Neuronal stem cell (in vitro differentiated cells): ENCODE data around the gene SPAG16.

Experiments
- DNase-seq: peaks from one replicate; pipeline ENCODE4 v3.0.0-alpha.2; 2013; ENCODE audit warnings: low spot score
- H2AFZ ChIP-seq: one replicate; pipeline ENCODE4 v1.6.1; 2013; ENCODE audit warnings: mild to moderate bottlenecking, low read length, inconsistent platforms
- H2AK5ac ChIP-seq: 2 replicates; pipeline ENCODE4 v1.6.1; 2013; ENCODE audit warnings: low read depth, mild to moderate bottlenecking, inconsistent platforms, low read length, moderate library complexity, mixed read lengths
- H2BK120ac ChIP-seq: 2 replicates; pipeline ENCODE4 v1.6.1; 2013; ENCODE audit warnings: low read depth, mild to moderate bottlenecking, inconsistent platforms, low read length, moderate library complexity, mixed read lengths
- H2BK12ac ChIP-seq: one replicate; pipeline ENCODE4 v1.6.1; 2013; ENCODE audit warnings: low read length, inconsistent platforms
- H2BK15ac ChIP-seq: 2 replicates; pipeline ENCODE4 v1.6.1; 2013; ENCODE audit warnings: mild to moderate bottlenecking, low read length, inconsistent platforms, mixed read lengths
- H2BK5ac ChIP-seq: one replicate; pipeline ENCODE4 v1.6.1; 2013; ENCODE audit warnings: inconsistent platforms, mild to moderate bottlenecking, low read length, moderate library complexity
- H3K14ac ChIP-seq: one replicate; pipeline ENCODE4 v1.6.1; 2013; ENCODE audit warnings: low read length, inconsistent platforms
- H3K18ac ChIP-seq: 2 replicates; pipeline ENCODE4 v1.6.1; 2013; ENCODE audit warnings: low read length, inconsistent platforms
- H3K23ac ChIP-seq: 2 replicates; pipeline ENCODE4 v1.6.1; 2013; ENCODE audit warnings: low read depth, mild to moderate bottlenecking, mixed read lengths, low read length, inconsistent platforms; ENCODE audit not compliant: poor library complexity
- H3K27ac ChIP-seq: replicated peaks from 3 replicates; pipeline ENCODE4 v1.5.1; 2013; ENCODE audit warnings: low read length, inconsistent platforms
- H3K27me3 ChIP-seq, 3 experiments: 2 replicates each; pipeline ENCODE4 v1.6.1; 2013; ENCODE audit warnings: low read length in 3 of 3, mild to moderate bottlenecking in 2 of 3, inconsistent platforms in 1 of 3, low read depth in 1 of 3, mixed read lengths in 1 of 3, moderate library complexity in 1 of 3; ENCODE audit not compliant: control insufficient read depth in 3 of 3, insufficient read depth in 3 of 3
- H3K36me3 ChIP-seq, 2 donors: replicated peaks in 1 of 2; 2 replicates each; pipeline ENCODE4 v1.6.1; 2013; ENCODE audit warnings: low read length in 2 of 2; ENCODE audit not compliant: control insufficient read depth in 2 of 2, insufficient read depth in 2 of 2
- H3K4ac ChIP-seq: 2 replicates; pipeline ENCODE4 v1.6.1; 2013; ENCODE audit warnings: inconsistent platforms, mild to moderate bottlenecking, low read length, moderate library complexity
- H3K4me1 ChIP-seq, 2 donors: 1 replicate in 1 of 2; 2 replicates in 1 of 2; pipeline ENCODE4 v1.6.1; 2013; ENCODE audit warnings: low read length in 2 of 2, low read depth in 1 of 2; ENCODE audit not compliant: control insufficient read depth in 2 of 2, insufficient read depth in 1 of 2
- H3K4me2 ChIP-seq: one replicate; pipeline ENCODE4 v1.6.1; 2013; ENCODE audit warnings: mild to moderate bottlenecking, low read length, inconsistent platforms; ENCODE audit not compliant: insufficient read depth, poor library complexity, severe bottlenecking
- H3K4me3 ChIP-seq, 2 donors: 2 replicates each; pipeline ENCODE4 v1.5.1; 2013; ENCODE audit warnings: low read length in 2 of 2, mild to moderate bottlenecking in 2 of 2, inconsistent platforms in 1 of 2, moderate library complexity in 1 of 2
- H3K79me1 ChIP-seq: one replicate; pipeline ENCODE4 v1.6.1; 2013; ENCODE audit warnings: low read depth, mild to moderate bottlenecking, inconsistent platforms, low read length, moderate library complexity
- H3K9ac ChIP-seq: one replicate; pipeline ENCODE4 v1.6.1; 2013; ENCODE audit warnings: mild to moderate bottlenecking, low read depth, low read length, inconsistent platforms; ENCODE audit not compliant: poor library complexity
- H3K9me3 ChIP-seq, 2 donors: replicated peaks in 1 of 2; 2 replicates each; pipeline versions ENCODE3 to v1.6.1; 2013; ENCODE audit warnings: low read length in 2 of 2, mild to moderate bottlenecking in 2 of 2, inconsistent platforms in 1 of 2, low read depth in 1 of 2, mixed read lengths in 1 of 2, moderate library complexity in 1 of 2; ENCODE audit not compliant: control insufficient read depth in 2 of 2, insufficient read depth in 1 of 2
- H4K8ac ChIP-seq: one replicate; pipeline ENCODE4 v1.6.1; 2013; ENCODE audit warnings: low read depth, mild to moderate bottlenecking, inconsistent platforms, low read length, moderate library complexity
- H4K91ac ChIP-seq: one replicate; pipeline ENCODE4 v1.6.1; 2013; ENCODE audit warnings: low read length, low read depth, mild to moderate bottlenecking, inconsistent platforms; ENCODE audit not compliant: poor library complexity
- WGBS, 2 donors: extraction: QIAGEN DNeasy Blood & Tissue Kit; methylation state at CpG; one replicate each; pipeline ENCODE4 v1.1.7; 2013; ENCODE audit warnings: missing lambda C conversion rate in 2 of 2, mixed read lengths in 1 of 2; ENCODE audit not compliant: insufficient read length in 2 of 2, insufficient replicate concordance in 1 of 2; ENCODE audit errors: extremely low coverage in 2 of 2; 5-methylcytosine and 5-hydroxymethylcytosine counted together

The SPAG16 gene

DNA sequence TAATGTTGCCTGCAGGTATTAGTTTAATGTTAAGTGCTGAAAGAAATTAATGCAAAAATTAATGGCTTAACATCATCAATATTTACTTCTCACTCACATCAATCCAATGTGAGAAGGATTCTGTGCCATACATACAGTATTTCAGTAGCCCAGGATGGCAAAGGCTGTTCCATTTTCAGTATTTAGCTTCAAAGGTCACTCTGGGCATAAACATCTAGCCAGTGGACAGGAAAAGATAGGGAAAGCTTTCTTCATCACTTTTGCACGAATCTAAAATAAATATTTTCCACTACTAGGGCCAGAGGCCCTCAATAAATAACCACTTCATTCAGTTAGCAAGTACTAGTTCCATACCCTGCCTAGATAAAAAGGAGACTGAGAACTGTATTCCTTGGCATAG lies 890.3 kb downstream of the SPAG16 start:
- Histone ChIP-seq H3K4me1 (no peaks in the 10 kb centered on the region), H3K27ac (no peak overlapping the region), H3K14ac (no peak overlapping the region), H4K8ac (no peak overlapping the region), H4K91ac (no peak overlapping the region), H3K27me3 (no peaks in the 10 kb centered on the region), H2BK120ac (no peak overlapping the region), H3K4me2 (no peak overlapping the region), H3K23ac (no peak overlapping the region), H2AK5ac (no peak overlapping the region), H2BK12ac (no peak overlapping the region), H3K9me3 (no peaks in the 10 kb centered on the region), H2AFZ (no peak overlapping the region), H2BK5ac (no peak overlapping the region), H3K4ac (no peak overlapping the region), H2BK15ac (no peak overlapping the region), H3K79me1 (no peaks in the 10 kb centered on the region), H3K18ac (no peak overlapping the region), H3K36me3 (no peaks in the 10 kb centered on the region), H3K4me3 (no peak overlapping the region), H3K9ac (no peak overlapping the region)
- no CpG with 5 or more reads among the region's 1 CpG for WGBS, 2 donors
- no peak for DNase-seq

DNA sequence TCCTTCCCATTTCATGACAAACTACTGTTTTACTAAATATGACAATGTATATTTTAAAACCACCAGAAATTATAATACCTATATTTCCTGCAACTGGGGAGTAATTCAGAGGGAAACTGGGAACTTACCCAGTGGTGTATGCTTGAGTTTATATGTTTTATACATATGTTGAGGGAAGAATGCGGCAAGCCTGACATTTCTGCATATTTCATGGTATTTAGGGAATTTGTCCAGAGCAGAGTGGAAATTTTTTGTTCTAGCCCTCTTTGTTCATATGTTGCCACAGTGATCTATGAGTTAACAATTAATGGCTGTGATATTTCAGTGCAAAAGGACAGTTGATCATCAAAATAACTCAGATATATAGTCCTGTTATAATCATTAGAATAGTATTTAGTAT lies 895.8 kb downstream of the SPAG16 start:
- no peak overlapping the region for H2BK12ac ChIP-seq
- no peaks in the 10 kb centered on the region for H3K79me1 ChIP-seq
- H4K91ac ChIP-seq, result no peak overlapping the region
- H2AFZ ChIP-seq, result no peak overlapping the region
- no peaks in the 10 kb centered on the region for H3K9me3 ChIP-seq
- no peaks in the 10 kb centered on the region for H3K36me3 ChIP-seq
- H3K14ac ChIP-seq, result no peak overlapping the region
- H3K4me3 ChIP-seq, result no peak overlapping the region
- WGBS, 2 donors, result no CpG with 5 or more reads among the region's 1 CpG
- no peak overlapping the region for H3K27ac ChIP-seq
- no peak overlapping the region for H3K4ac ChIP-seq
- no peak overlapping the region for H4K8ac ChIP-seq
- H3K9ac ChIP-seq, result no peak overlapping the region
- no peak overlapping the region for H2BK5ac ChIP-seq
- H3K4me1 ChIP-seq, result peaks cover 0 to 4% of the 10 kb centered on the region in 2 donors
- no peak overlapping the region for H2BK120ac ChIP-seq
- no peaks in the 10 kb centered on the region for H3K27me3 ChIP-seq
- H3K4me2 ChIP-seq, result no peak overlapping the region
- no peak overlapping the region for H3K18ac ChIP-seq
- H2BK15ac ChIP-seq, result no peak overlapping the region
- no peak overlapping the region for H2AK5ac ChIP-seq
- no peak overlapping the region for H3K23ac ChIP-seq
- no peak for DNase-seq

DNA sequence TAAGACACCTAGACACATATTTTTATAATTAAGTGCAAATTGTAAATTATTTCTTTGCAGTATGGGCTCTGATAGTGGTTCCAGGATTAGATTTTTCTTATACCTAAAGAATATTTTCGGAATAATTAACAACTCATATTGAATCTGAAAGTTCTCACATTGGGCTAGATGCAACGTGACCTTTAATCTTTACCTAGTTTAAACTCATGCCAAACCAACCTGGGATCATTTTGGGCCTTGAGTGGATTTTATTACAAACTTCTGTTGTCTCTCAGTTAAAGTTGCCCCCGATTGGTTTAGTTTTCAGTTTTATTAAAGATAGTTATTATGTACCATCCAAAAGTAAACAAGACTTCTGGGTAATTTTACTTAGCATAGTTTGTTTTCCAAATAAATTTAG lies 896.4 kb downstream of the SPAG16 start:
- H2AFZ ChIP-seq, result no peak overlapping the region

GRCh38 chr2:214184461-214184860 lies 900.2 kb downstream of the SPAG16 start:
- no CpG with 5 or more reads among the region's 2 CpGs for WGBS, 2 donors
- H2AFZ ChIP-seq, result no peak overlapping the region
- no peak overlapping the region for H2BK15ac ChIP-seq
- H3K4me1 ChIP-seq, result peaks cover 0 to 4% of the 10 kb centered on the region in 2 donors
- no peaks in the 10 kb centered on the region for H3K27me3 ChIP-seq
- H2AK5ac ChIP-seq, result no peak overlapping the region
- no peaks in the 10 kb centered on the region for H3K36me3 ChIP-seq
- no peak overlapping the region for H2BK120ac ChIP-seq
- H3K79me1 ChIP-seq, result no peaks in the 10 kb centered on the region
- H2BK12ac ChIP-seq, result no peak overlapping the region
- H4K8ac ChIP-seq, result no peak overlapping the region
- H4K91ac ChIP-seq, result no peak overlapping the region
- no peak overlapping the region for H3K27ac ChIP-seq
- H3K9me3 ChIP-seq, result no peaks in the 10 kb centered on the region
- no peak overlapping the region for H3K18ac ChIP-seq
- H3K4ac ChIP-seq, result no peak overlapping the region
- DNase-seq, result no peak
- no peak overlapping the region for H3K14ac ChIP-seq
- H3K4me2 ChIP-seq, result no peak overlapping the region
- H3K23ac ChIP-seq, result no peak overlapping the region
- no peak overlapping the region for H3K4me3 ChIP-seq
- H2BK5ac ChIP-seq, result no peak overlapping the region
- H3K9ac ChIP-seq, result no peak overlapping the region

More for the DNA sequence above, 896.4 kb downstream of the SPAG16 start:
- H3K79me1 ChIP-seq, result no peaks in the 10 kb centered on the region
- no peak overlapping the region for H2BK15ac ChIP-seq
- no peak overlapping the region for H3K9ac ChIP-seq
- no peak overlapping the region for H3K14ac ChIP-seq
- H3K4me2 ChIP-seq, result no peak overlapping the region
- no peaks in the 10 kb centered on the region for H3K36me3 ChIP-seq
- H3K4me3 ChIP-seq, result no peak overlapping the region
- H4K91ac ChIP-seq, result no peak overlapping the region
- H3K27ac ChIP-seq, result no peak overlapping the region
- H3K18ac ChIP-seq, result no peak overlapping the region
- no peak overlapping the region for H2AK5ac ChIP-seq
- no CpG with 5 or more reads among the region's 3 CpGs for WGBS, 2 donors
- H2BK5ac ChIP-seq, result no peak overlapping the region
- no peak overlapping the region for H3K23ac ChIP-seq
- H3K27me3 ChIP-seq, result no peaks in the 10 kb centered on the region
- peaks cover 0 to 4% of the 10 kb centered on the region in 2 donors for H3K4me1 ChIP-seq
- no peak overlapping the region for H3K4ac ChIP-seq
- H2BK12ac ChIP-seq, result no peak overlapping the region
- H4K8ac ChIP-seq, result no peak overlapping the region
- no peaks in the 10 kb centered on the region for H3K9me3 ChIP-seq
- DNase-seq, result no peak
- no peak overlapping the region for H2BK120ac ChIP-seq
